HUES6 (cell line): Measurements from ENCODE around the gene PCNX2.

Source experiments
- H3K27ac ChIP-seq: 2 replicates; pipeline ENCODE4 v1.7.0; 2013; ENCODE audit warnings: low read depth, mild to moderate bottlenecking, low read length, inconsistent platforms
- H3K27me3 ChIP-seq: 2 replicates; pipeline ENCODE4 v1.6.1; 2013; ENCODE audit warnings: low read length; ENCODE audit not compliant: control insufficient read depth, insufficient read depth
- H3K36me3 ChIP-seq: 2 replicates; pipeline ENCODE4 v1.6.1; 2013; ENCODE audit warnings: low read length; ENCODE audit not compliant: control insufficient read depth, insufficient read depth
- H3K4me1 ChIP-seq: 2 replicates; pipeline ENCODE4 v1.6.1; 2013; ENCODE audit warnings: low read length; ENCODE audit not compliant: control insufficient read depth, insufficient read depth
- H3K4me3 ChIP-seq: 2 replicates; pipeline ENCODE4 v1.5.1; 2013; ENCODE audit warnings: low read depth, low read length
- H3K9ac ChIP-seq: one replicate; pipeline ENCODE4 v1.6.1; 2013; ENCODE audit warnings: mild to moderate bottlenecking, low read length
- H3K9me3 ChIP-seq: 2 replicates; pipeline ENCODE4 v1.6.1; 2013; ENCODE audit warnings: low read depth, low read length; ENCODE audit not compliant: control insufficient read depth, insufficient read depth

Gene PCNX2

DNA sequence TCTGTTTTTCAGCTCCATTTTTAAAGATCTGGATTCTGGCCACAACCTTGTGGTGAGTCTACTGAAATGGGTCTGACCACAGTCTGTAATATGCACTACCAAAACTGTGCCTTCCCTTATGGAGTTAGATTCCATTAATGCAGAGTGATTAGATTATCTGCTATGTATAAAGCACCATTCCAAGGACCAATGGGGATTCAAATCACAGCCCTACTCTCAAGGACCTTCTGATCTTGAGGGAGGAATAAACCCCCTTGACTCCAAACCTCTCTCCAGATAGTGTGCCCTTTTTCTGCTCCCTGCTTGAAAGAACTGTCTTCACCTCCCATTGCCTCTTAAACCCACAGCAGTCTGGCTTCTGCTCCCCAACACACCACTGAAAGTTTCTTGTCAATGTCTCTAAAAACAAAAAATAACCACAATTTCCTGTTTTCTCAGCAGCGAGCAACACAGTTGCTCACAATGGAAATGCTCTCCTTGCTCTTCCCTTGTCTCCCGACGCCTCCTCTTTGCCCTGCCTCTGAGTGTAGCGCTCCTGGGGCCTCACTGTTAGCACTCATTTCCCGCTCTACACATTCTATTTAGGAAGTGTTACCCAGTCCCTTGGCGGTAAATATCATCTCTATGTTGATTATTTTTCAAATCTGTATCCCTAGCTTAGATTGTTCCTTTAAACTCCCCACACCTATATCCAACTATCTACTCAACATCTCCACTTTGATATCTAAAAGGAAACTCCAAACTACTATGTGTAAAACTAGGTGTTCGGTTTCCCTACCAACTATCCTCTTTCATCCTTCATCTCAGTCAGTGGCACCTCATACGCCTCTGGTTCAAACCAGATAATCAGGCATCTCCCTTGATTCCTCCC, 13.6 kb downstream of the PCNX2 start:
- peaks cover 20% of the 10 kb centered on the region for H3K36me3 ChIP-seq
- no peak overlapping the region for H3K4me3 ChIP-seq
- H3K27ac ChIP-seq = no peak overlapping the region
- H3K9ac ChIP-seq = no peak overlapping the region
- H3K27me3 ChIP-seq = no peaks in the 10 kb centered on the region
- no peaks in the 10 kb centered on the region for H3K9me3 ChIP-seq
- H3K4me1 ChIP-seq = peaks cover 10% of the 10 kb centered on the region

- H3K9me3 ChIP-seq = no peaks in the 10 kb centered on the region
- H3K9ac ChIP-seq = no peak overlapping the region
- no peaks in the 10 kb centered on the region for H3K27me3 ChIP-seq
- peaks cover 10% of the 10 kb centered on the region for H3K4me1 ChIP-seq
- peaks cover 14% of the 10 kb centered on the region for H3K36me3 ChIP-seq
- no peak overlapping the region for H3K27ac ChIP-seq
- H3K4me3 ChIP-seq = no peak overlapping the region
These were observed 15.6 kb downstream of the PCNX2 start for GRCh38 chr1:233279971-233280370.

DNA sequence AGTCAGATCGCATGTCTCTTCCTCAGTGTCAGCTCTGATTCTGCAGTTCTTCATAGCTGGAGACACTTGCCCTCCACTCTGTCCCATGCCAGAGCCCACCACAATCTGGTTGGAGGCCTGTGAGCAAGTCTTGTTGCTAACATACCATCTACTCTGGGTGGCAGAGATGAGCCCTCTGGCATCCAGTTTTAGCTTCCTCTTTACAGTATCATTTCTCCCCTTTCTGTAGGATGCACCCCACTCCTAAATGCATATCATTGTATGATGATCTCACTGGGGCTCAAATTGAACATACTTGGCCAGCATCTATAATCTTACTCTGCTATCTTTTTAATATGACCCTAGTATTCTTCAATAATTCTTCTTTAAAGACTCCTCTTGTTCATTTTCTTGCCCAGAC, 16.9 kb downstream of the PCNX2 start:
- Histone ChIP-seq H3K9ac (no peak overlapping the region), H3K27ac (no peak overlapping the region), H3K4me3 (no peak overlapping the region), H3K27me3 (no peaks in the 10 kb centered on the region), H3K4me1 (peaks cover 16% of the 10 kb centered on the region), H3K36me3 (peaks cover 9% of the 10 kb centered on the region), H3K9me3 (no peaks in the 10 kb centered on the region)

DNA sequence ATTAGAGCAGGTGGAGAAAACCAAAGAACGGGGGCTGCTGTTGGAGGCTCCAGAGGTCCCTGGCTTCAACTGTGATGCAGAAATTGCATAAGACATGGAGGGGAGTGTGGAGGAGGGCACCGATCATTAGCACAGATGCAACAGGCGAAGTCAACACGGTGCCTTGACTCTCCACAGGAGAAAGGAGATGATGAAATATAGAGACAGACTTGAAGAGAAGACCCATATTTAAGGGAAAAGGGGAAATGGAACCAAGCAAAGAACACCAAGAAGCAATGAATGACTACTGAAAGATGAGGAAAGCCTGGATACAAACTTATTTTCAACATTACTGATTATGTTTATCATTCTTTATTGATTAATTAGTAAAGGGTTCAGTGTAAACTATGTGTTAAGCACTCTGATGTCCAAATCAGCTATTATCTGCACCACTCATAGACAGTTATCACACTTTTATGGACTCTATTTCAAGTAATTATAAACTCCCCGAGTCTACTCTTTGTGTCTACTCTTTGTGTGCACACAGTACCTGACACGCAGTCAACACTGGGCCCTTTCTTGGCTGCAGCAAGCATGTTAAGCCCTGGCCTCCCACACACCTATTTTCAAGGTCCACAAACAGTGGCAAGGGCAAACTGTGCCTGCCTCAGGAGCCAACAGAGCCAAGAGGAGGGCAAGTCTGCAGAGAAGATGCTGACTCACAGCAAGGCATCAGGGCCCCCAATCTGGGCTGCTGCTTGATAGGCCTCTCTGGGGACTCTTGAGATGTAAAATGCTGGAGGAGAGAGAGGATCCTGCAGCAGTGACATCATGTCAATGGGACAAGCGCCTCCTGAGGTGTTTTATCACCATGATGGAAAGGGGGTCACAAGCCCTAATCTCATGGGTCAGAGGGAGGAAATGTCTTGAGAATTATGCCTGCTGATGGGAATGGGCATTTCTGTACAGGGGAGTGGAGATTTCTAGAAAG, 17.6 kb downstream of the PCNX2 start:
- peaks cover 16% of the 10 kb centered on the region for H3K4me1 ChIP-seq
- H3K36me3 ChIP-seq = peaks cover 9% of the 10 kb centered on the region
- 0 out of 2 replicates have a peak overlapping the region, but pooled peaks have one; percentile 13 for H3K27ac ChIP-seq
- no peaks in the 10 kb centered on the region for H3K27me3 ChIP-seq
- no peak overlapping the region for H3K4me3 ChIP-seq
- H3K9ac ChIP-seq = no peak overlapping the region
- H3K9me3 ChIP-seq = no peaks in the 10 kb centered on the region

DNA sequence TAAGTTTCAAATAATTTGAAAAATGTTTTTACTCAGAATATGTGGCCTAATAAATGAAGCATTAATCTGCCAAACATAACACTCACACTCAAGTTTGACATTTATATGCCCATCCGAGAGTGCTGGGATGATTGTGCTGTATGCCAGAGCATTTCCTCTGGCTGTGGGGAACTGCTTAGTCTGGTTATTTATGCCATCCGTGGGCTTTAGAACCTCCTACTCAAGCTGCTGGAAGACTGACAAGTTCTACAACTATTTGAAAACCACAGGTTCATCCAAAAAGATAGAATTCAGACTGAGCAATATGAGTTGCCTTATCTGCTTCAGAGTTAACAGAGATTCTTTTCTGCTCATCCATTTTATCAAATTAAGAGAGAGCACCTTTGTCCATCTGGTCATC, 25.9 kb downstream of the PCNX2 start:
- Histone ChIP-seq H3K9ac (no peak overlapping the region), H3K36me3 (peaks cover 11% of the 10 kb centered on the region; the same call in 1 of the 2 replicates), H3K9me3 (no peaks in the 10 kb centered on the region), H3K4me3 (no peak overlapping the region), H3K27ac (no peak overlapping the region), H3K27me3 (no peaks in the 10 kb centered on the region), H3K4me1 (peaks cover 4% of the 10 kb centered on the region; the same call in 1 of the 2 replicates)

GRCh38 chr1:233268389-233269022, 27.0 kb downstream of the PCNX2 start:
- no peaks in the 10 kb centered on the region for H3K27me3 ChIP-seq
- H3K9me3 ChIP-seq = no peaks in the 10 kb centered on the region
- no peak overlapping the region for H3K27ac ChIP-seq
- H3K36me3 ChIP-seq = peaks cover 17% of the 10 kb centered on the region; the same call in 1 of the 2 replicates
- H3K4me3 ChIP-seq = no peak overlapping the region
- no peak overlapping the region for H3K9ac ChIP-seq
- no peaks in the 10 kb centered on the region for H3K4me1 ChIP-seq

DNA sequence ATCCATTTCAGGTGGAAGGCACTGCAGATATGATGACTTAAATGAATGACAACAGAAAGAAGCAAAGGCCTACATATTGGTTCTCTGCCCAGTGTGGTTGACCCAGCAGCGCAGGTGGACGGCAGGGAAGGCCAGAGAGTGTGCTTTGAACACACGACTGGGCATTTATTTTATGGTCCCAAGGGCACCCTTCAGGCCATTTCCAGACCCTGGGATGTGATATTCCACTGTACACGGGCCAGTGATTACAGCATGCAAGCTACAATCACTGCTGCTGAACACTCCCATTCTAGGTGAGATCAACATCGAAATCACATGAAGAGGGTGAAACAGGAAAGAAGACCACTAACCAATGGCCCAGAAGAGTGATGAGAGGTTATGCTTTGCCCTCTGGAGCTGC, 33.8 kb downstream of the PCNX2 start:
- no peak overlapping the region for H3K4me3 ChIP-seq
- no peak overlapping the region for H3K9ac ChIP-seq
- H3K9me3 ChIP-seq = no peaks in the 10 kb centered on the region
- no peaks in the 10 kb centered on the region for H3K4me1 ChIP-seq
- H3K27me3 ChIP-seq = no peaks in the 10 kb centered on the region
- H3K27ac ChIP-seq = no peak overlapping the region
- peaks cover 68% of the 10 kb centered on the region for H3K36me3 ChIP-seq

- Histone ChIP-seq H3K4me1 (no peaks in the 10 kb centered on the region), H3K27me3 (no peaks in the 10 kb centered on the region), H3K36me3 (peaks cover 68% of the 10 kb centered on the region), H3K9ac (no peak overlapping the region), H3K4me3 (no peak overlapping the region), H3K9me3 (no peaks in the 10 kb centered on the region), H3K27ac (no peak overlapping the region)
These were observed 34.3 kb downstream of the PCNX2 start for GRCh38 chr1:233261206-233261605.

DNA sequence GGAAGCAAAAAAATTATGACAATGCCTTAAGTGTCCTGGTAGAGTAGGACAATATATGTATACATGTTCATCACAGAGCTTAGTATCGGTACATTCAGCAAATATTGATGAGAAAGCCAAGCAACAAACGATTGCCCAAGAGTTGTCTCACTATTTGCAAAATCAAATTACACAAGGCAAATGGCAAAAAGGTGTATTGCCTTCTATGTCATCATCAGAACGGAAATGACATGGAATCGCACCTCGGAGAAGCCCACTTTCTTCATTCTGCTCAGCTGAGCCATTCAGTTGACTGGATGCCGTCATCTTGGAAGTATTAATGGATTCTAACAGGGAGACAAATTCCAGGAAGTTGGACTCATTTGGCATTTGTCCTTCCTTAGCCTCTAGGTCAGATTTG, 37.7 kb downstream of the PCNX2 start:
- Histone ChIP-seq H3K27me3 (no peaks in the 10 kb centered on the region), H3K4me1 (no peaks in the 10 kb centered on the region), H3K36me3 (peaks cover 63% of the 10 kb centered on the region), H3K27ac (no peak overlapping the region), H3K4me3 (no peak overlapping the region), H3K9ac (no peak overlapping the region), H3K9me3 (no peaks in the 10 kb centered on the region)

DNA sequence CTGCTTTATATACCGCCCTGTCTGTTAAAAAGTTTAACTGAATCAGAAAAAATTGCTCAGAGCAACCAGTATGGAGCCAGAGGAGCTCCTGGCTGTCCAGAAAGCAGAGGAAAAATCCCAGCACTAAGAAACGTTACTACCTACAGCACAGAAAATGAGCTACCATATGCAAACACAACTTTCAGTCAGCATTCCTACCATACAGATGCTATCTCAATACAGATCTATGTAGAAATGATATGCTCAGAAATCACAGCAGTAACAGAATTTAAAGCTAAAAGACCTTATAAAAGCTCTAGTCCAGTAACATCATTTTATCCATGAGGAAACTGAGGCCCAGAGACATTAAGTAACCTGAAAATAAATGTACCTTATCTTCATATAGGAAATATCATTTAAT, 38.7 kb downstream of the PCNX2 start:
- Histone ChIP-seq H3K36me3 (peaks cover 62% of the 10 kb centered on the region), H3K4me3 (no peak overlapping the region), H3K9ac (no peak overlapping the region), H3K27ac (no peak overlapping the region), H3K4me1 (no peaks in the 10 kb centered on the region), H3K9me3 (no peaks in the 10 kb centered on the region), H3K27me3 (no peaks in the 10 kb centered on the region)
